ENCODE results near the gene C4BPB. TPM values are rescaled to one million over a fixed set of nuclear protein-coding genes. Genes with fewer than 3 reads are reported as not detected.
A peak's percentile ranks its signal among the peaks of the same experiment; 100 is the strongest.

C4BPB gene
- total and polyA plus RNA-seq, 2 donors from 2014 or later = 0.49 to 1.3 TPM

- H3K9me3 ChIP-seq (ENCODE audit: control insufficient read depth in 2 of 3, insufficient read depth in 1 of 3, low read length in 3 of 3) = no peaks in the 10 kb centered on the region
- peak overlapping the region in 2 of 3 donors; percentile 52 to 91 for H3K4me3 ChIP-seq (ENCODE audit: low read length in 3 of 3)
- intact Hi-C loops (cut with DNase I) = no loop called here
- H3K27me3 ChIP-seq (ENCODE audit: control insufficient read depth, insufficient read depth, low read length) = no peaks in the 10 kb centered on the region
- H3K9ac ChIP-seq (ENCODE audit: low read length in 3 of 3) = peak overlapping the region in 1 of 3 donors; percentile 48
- peaks cover 0 to 8% (median 3%) of the 10 kb centered on the region in 3 donors for H3K36me3 ChIP-seq (ENCODE audit: control insufficient read depth in 2 of 3, insufficient read depth in 3 of 3, low read length in 3 of 3)
- FAIRE-seq (no peak), DNase-seq (no peak)
- no peak for TF ChIP-seq CTCF (IDR thresholded peaks at IDR 0.05; ENCODE audit: borderline replicate concordance, extremely low read depth, insufficient read depth)
- peak overlapping the region; percentile 24 to 82 for H3K27ac ChIP-seq (ENCODE audit: low read depth in 2 of 2, low read length in 2 of 2)
- peaks cover 0 to 22% (median 15%) of the 10 kb centered on the region in 3 donors for H3K4me1 ChIP-seq (ENCODE audit: control insufficient read depth in 2 of 3, insufficient read depth in 2 of 3, low read depth in 1 of 3, low read length in 3 of 3)
Observed at GRCh38 chr1:207055386-207056001, 33.2 kb upstream of the C4BPB start.

- Histone ChIP-seq H3K4me3 (ENCODE audit: low read length in 3 of 3) (peak overlapping the region in 2 of 3 donors; percentile 49 to 52), H3K9ac (ENCODE audit: low read length in 3 of 3) (peak overlapping the region in 1 of 3 donors; percentile 48), H3K9me3 (ENCODE audit: control insufficient read depth in 2 of 3, insufficient read depth in 1 of 3, low read length in 3 of 3) (no peaks in the 10 kb centered on the region), H3K27me3 (ENCODE audit: control insufficient read depth, insufficient read depth, low read length) (no peaks in the 10 kb centered on the region), H3K4me1 (ENCODE audit: control insufficient read depth in 2 of 3, insufficient read depth in 2 of 3, low read depth in 1 of 3, low read length in 3 of 3) (peaks cover 0 to 18% (median 15%) of the 10 kb centered on the region in 3 donors), H3K27ac (ENCODE audit: low read depth in 2 of 2, low read length in 2 of 2) (peak overlapping the region; percentile 75 to 82), H3K36me3 (ENCODE audit: control insufficient read depth in 2 of 3, insufficient read depth in 3 of 3, low read length in 3 of 3) (peaks cover 0 to 12% (median 6%) of the 10 kb centered on the region in 3 donors)
- intact Hi-C loops (cut with DNase I) = no loop called here
- DNase-seq (peak in 2 of 5 donors; percentile 40 to 53), FAIRE-seq (no peak)
- no peak for TF ChIP-seq CTCF (IDR thresholded peaks at IDR 0.05; ENCODE audit: borderline replicate concordance, extremely low read depth, insufficient read depth)
Observed at GRCh38 chr1:207056673-207057072, 32.0 kb upstream of the C4BPB start.

- Histone ChIP-seq H3K36me3 (ENCODE audit: control insufficient read depth in 2 of 3, insufficient read depth in 3 of 3, low read length in 3 of 3) (peaks cover 2 to 28% (median 19%) of the 10 kb centered on the region in 3 donors), H3K9ac (ENCODE audit: low read length in 3 of 3) (no peak overlapping the region), H3K4me3 (ENCODE audit: low read length in 3 of 3) (no peak overlapping the region), H3K4me1 (ENCODE audit: control insufficient read depth in 2 of 3, insufficient read depth in 2 of 3, low read depth in 1 of 3, low read length in 3 of 3) (peaks cover 0 to 13% (median 12%) of the 10 kb centered on the region in 3 donors), H3K9me3 (ENCODE audit: control insufficient read depth in 2 of 3, insufficient read depth in 1 of 3, low read length in 3 of 3) (no peaks in the 10 kb centered on the region), H3K27ac (ENCODE audit: low read depth in 2 of 2, low read length in 2 of 2) (no peak overlapping the region), H3K27me3 (ENCODE audit: control insufficient read depth, insufficient read depth, low read length) (no peaks in the 10 kb centered on the region)
- TF ChIP-seq CTCF (IDR thresholded peaks at IDR 0.05; ENCODE audit: borderline replicate concordance, extremely low read depth, insufficient read depth) = no peak
- FAIRE-seq = no peak
- DNase-seq = no peak
- intact Hi-C loops (cut with DNase I) = no loop called here
Observed at GRCh38 chr1:207058252-207058651, 30.4 kb upstream of the C4BPB start.

Data from kidney (tissue), 14 donors.